GM23338 (cell line): ENCODE results near the gene EHD1. TPM values are rescaled to one million over a fixed set of nuclear protein-coding genes. Genes with fewer than 3 reads are reported as not detected.

Source experiments
- ETS1 ChIP-seq: IDR thresholded peaks from 2 replicates; pipeline ENCODE4 v1.6.1; 2016; ENCODE audit warnings: antibody characterized with exemption
- EZH2 ChIP-seq: fragments of 200-600 bp; sonication (generic); IDR thresholded peaks from one replicate; pipeline ENCODE4 v1.8.0; 2017; ENCODE audit warnings: antibody characterized with exemption, mild to moderate bottlenecking, low read depth; ENCODE audit not compliant: unreplicated experiment
- EZH2phosphoT487 ChIP-seq: fragments of 200-600 bp; sonication (generic); IDR thresholded peaks from one replicate; pipeline ENCODE4 v1.8.1; 2018; ENCODE audit warnings: antibody characterized with exemption; ENCODE audit not compliant: unreplicated experiment
- STAT1 ChIP-seq: IDR thresholded peaks from one replicate; pipeline ENCODE4 v1.6.1; 2016; ENCODE audit warnings: antibody characterized with exemption; ENCODE audit not compliant: unreplicated experiment
- ZNF331 ChIP-seq: fragments of 250-450 bp; sonication (Bioruptor Pico); IDR thresholded peaks from 2 replicates; pipeline ENCODE4 v1.5.0; 2020; ENCODE audit warnings: low read depth, mild to moderate bottlenecking, moderate library complexity
- ZNF462 ChIP-seq: fragments of 250-450 bp; sonication (Bioruptor Pico); IDR thresholded peaks from 2 replicates; pipeline ENCODE4 v1.5.0; 2020; ENCODE audit warnings: mild to moderate bottlenecking, moderate library complexity
- polyA plus RNA-seq: library from polyadenylated mRNA; unstranded; fragments of >200 nt; fragmentation: Nextera tagmentation; extraction: Ambion mirVana; gene quantifications from 2 replicates; pipeline ENCODE4 v1.2.1, GENCODE V29; 2016
- total RNA-seq: library from RNA; depleted of rRNA; stranded (reverse); fragments of >200 nt; shearing (Covaris generic); gene quantifications from 2 replicates; pipeline ENCODE4 v1.2.3, GENCODE V29; 2014

EHD1 gene
- total and polyA plus RNA-seq, 2 experiments from 2014 or later, result 16.7 to 69.7 TPM

DNA sequence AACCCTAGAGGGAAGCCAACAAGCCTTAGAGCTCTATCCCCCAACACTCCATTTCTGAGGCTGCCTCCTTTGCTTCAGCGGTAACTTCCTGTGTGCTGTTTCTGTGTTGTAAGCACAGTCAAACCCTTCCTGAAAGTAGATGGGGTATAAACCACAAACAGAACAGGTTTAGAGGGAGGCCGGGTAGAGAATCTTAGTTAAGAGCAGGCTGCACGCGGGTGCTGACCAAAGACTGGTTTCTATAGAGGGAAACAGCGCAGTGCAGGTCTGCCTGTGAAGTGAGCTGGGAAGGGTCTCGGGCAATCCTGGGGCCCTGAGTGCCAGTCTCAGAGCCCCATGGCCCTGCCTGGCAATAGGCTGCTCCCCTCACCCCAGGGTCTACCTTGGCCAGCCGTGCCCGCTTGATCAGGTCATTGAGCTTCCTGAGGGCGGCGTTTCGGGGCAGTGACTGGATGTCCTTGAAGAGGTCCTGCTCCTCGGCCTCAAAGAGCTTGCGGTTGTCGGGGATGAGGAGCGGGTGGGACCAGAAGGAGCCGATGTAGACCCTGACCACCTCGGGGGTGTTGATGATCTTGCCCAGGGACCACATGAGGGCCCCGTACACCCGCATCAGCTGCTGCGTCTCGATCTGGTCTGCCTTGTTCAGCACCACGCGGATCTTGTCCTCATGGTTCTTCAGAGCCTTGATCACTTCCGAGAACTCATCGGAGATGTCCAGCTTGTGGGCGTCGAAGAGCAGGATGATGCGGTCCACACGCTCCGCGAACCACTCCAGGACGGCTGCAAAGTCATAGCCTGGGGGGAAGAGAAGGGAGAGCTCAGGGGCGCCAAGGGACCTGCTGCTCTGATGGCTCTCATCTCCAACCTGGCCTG, 18.6 kb downstream of the EHD1 start (continued):
- TF ChIP-seq ETS1, result no peak
- TF ChIP-seq EZH2phosphoT487, result no peak
- TF ChIP-seq STAT1, result no peak
- TF ChIP-seq ZNF331 (CRISPR knock-in tag), result no peak
- TF ChIP-seq EZH2, result no peak
- TF ChIP-seq ZNF462 (CRISPR knock-in tag), result no peak
